Fibroblast of skin of right quadriceps (primary cell): ENCODE data around the gene RAB30.
A peak's percentile ranks its signal among the peaks of the same experiment; 100 is the strongest.

Source experiments
- DNase-seq: peaks from one replicate; pipeline ENCODE4 v3.0.0-alpha.2; 2013

Gene RAB30

DNA sequence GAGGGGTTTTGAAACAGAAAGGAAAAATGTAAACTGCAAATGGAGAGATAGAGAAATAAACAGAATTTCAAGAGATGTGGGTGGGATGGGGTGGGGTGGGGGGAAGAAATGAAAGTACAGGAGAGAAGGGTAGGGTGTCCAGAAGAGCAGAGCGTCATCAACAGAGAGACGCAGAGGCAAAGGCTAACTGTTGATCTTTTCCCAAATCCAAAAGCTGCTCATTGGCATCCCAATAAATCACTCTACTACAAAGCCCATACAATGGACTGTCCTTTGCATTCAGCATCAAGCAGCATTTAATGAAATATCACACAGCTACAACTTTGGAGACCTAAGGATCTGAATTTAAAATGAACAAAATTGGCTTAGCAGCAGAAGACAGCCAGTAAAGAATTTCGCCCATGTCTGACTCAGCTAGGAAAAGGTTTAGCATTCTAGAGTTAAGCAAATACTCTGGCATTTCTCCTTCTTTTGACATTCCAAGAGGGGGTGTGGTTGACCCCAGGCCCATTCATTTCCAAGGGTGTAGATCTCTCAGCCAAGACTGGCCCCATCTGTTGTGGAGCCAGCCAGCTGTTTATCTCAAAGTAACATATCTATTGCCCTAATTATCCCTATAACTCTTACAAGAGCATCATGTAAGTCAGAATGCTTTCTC is 1.5 kb downstream of the RAB30 start:
- peak; percentile 76 for DNase-seq

- DNase-seq = no peak
These were observed 2.2 kb downstream of the RAB30 start for GRCh38 chr11:83069441-83070043.

DNA sequence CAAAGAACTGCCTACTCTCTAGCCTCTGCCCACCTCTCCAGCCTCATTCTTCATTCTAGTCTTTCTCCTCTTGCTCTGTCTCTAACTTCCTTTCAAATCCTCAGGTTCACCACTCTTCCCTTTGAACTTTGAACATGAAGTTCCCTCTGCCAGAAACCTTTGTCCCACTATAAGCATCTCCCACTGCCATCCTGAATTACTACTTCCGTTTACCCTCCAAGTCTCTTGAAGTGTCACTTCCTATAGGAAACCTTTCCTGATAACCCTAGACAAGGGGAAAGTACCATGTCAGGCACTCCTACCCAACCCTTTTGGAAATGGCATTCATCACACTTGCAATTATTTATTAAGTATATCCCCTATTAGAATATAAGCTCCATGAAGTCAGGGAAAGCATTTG is 3.1 kb downstream of the RAB30 start:
- DNase-seq = no peak

DNA sequence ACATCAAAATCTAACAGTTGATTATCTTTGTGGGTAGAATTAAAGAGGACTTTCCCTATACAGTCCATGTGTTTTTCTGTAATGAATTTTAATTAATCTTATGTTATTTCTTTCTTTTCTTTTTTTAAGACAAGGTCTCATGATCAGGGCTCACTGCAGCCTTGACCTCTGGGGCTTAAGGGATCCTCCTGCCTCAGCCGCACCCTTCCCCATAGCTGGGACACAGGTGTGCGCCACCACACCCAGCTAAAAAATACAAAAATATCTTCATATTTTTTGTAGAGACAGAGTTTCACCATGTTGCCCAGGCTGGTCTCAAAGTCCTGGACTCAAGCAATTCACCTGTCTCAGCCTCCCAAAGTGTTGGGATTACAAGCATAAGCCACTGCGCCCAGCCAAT is 7.7 kb downstream of the RAB30 start:
- no peak for DNase-seq

GRCh38 chr11:83063073-83063754 is 8.5 kb downstream of the RAB30 start:
- DNase-seq = peak; percentile 74

- DNase-seq = no peak
These were observed 9.8 kb downstream of the RAB30 start for GRCh38 chr11:83061883-83062282.

DNA sequence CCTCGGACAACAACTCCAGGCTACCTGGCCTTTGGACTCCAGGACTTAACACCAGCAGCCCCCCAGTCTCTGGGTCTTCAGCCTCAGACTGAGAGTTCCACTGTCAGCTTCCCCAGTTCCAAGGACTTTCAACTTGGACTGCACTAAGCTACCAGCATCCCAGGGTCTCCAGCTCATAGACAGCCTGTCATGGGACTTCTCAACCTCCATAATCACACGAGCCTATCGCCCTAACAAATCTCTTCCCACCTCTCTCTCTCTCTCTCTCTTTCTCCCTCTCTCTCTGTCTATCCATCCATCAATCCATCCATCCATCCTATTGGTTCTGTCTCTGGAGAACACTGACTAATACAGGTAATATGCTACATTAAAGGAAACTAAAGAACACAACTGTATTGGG is 10.7 kb downstream of the RAB30 start:
- DNase-seq = no peak

DNA sequence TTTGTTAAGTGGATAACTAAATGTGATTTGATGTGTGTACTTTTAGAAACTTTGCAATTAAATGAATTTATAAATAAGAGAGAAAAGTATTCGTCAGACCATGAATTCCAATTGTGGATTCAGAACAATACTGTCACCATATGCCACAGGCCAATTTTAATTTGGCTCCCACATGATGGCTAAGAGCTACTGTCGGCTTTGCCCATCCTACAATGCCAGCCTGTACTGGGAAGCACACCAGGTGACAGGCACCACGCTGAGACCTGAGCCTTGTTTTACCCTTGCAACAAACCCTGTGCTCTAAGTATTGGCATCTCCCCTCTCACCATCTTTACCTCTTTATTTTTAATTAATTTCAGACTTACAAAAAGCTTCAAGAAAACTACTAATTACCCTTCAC is 14.0 kb downstream of the RAB30 start:
- DNase-seq = no peak

- DNase-seq = no peak
These were observed 15.1 kb downstream of the RAB30 start for GRCh38 chr11:83056611-83057010.

DNA sequence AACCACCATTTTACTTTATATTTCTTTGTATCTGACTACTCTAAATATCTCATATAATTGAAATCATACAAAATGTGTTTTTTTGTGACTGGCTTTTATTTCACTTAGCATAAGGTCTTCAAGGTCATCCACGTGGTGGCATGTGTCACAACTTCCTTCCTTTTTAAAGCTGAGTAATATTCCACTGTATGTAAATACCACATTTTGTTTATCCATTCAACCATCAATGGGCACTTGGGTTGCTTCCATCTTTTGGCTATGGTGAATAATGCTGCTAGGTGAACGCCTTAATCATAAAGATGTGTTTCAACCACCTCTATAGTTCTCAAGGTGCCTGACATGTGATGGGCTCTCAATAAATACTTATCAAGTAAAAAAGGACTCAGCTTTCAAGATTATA is 15.5 kb downstream of the RAB30 start:
- no peak for DNase-seq

DNA sequence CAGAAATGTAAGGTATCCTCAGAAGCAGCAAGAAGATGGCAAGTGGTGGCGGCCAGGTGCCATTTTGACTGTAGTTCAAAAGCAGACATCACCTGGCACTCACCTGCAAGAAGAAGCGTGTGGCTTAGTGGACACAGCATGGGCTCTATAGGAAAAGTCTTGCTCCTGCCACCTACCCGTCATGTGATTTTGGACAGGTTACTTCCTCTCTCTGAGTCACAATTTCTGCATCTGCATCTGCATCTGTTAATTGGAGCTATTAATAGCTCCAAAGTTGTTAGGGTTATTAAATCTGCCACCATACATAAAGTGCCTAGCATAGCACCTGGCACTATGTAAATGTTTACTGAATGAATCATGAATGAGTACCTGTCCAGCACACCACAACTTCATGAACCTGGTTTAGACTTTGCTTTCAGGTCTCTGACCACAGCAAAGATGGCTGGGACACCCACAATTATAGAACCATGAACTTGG is 16.8 kb downstream of the RAB30 start:
- DNase-seq = no peak

- DNase-seq = no peak
These were observed 17.7 kb downstream of the RAB30 start for GRCh38 chr11:83054001-83054400.

DNA sequence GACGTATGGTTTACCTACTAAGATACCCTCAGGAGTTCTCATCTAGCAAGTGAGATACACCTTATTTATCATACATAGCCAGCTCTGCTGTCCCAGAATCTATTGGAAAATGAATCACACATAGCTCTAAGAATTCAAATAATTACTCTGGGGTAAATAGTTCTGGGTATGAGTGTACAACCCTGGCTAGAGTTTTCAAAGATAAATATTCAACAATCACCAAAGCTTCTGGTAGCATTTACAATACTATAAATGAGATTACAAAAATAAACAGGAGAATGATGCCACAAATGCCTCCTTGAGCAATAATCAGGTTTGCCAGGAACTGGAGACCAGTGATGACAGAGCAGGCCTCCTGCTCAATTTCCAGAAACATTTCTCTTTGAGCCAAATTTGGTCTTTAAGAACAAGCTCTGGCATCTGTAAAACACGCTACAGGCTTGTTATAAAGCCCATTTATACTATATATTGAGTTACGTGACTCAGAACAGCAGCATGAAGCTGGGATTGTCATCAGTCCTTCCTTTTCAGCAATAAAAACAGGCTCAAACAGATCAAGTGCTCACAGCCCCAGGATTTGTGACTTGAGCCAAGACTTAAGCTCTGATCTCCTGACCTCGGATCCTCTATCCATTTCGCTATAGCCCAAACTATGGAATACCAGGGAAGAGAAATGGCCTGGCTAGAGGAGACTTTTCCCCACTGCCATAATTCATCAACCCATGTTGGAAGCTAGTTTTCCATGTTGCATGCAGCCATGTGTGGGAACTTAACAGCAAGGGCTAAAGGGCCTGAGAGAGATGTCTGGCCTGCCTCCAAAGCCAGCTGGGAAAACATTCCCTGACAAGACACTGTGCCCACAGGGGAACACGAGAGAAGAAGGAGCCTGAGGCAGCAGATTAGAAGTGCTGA is 19.7 kb downstream of the RAB30 start:
- peak; percentile 99 for DNase-seq

GRCh38 chr11:83047515-83048225 is 24.0 kb downstream of the RAB30 start:
- DNase-seq = peak; percentile 51

DNA sequence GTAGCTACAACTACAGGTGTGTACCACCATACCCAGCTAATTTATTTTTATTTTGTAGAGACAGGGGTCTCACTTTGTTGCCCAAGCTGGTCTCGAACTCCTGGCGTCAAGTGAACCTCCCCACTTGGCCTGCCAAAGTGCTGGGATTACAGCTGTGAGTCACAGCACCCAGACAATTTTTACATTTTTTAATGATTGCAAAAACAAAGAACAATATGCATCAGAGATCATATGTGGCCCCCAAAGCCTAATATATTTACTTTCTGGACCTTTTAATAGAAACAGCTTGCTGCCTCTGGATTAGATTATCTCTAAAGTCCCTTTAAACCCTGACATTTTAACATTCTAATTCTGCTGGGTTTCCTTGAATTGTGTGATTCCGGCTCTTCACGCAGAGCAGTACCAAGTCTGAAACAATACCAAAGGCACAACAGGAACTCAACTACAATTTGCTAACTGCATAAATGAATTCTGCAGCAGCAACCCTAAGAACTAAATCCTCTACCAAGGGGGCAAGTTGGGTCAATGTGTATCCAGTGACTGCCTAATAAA is 25.0 kb downstream of the RAB30 start:
- DNase-seq = peak; percentile 57

DNA sequence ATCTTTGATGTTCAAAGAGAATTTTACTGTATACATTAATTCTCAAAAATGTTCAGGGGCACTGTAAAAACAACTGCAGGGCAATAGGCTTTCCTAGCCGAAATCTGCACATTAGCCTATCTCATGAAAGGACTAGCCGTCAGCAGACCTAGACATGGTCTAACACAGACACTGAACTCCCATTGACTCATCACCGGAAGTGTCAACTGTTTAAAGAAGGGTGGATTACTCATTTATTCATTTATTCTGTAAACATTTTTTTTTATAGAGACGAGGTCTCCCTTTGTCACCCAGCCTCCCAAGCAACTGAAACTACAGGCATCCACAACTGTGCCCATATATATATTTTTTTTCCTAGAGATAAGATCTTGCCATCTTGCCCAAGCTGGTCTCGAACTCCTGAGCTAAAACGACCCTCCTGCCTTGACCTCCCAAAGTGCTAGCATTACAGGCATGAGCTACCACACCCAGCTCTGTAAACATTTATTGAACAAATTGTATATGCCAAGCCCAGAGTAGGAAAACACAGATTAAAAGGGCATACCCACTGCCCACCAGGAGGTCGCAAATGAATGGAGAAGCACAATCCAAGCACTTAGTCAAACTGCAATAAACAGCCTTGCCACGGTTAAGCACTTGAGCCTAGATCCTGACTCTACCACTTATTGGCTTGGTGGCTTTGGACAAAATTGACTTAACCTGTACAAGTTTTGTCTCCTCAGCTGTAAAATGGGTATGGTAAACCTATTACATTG is 26.6 kb downstream of the RAB30 start:
- peak; percentile 78 for DNase-seq

GRCh38 chr11:83042964-83043711 is 28.6 kb downstream of the RAB30 start:
- DNase-seq = no peak

DNA sequence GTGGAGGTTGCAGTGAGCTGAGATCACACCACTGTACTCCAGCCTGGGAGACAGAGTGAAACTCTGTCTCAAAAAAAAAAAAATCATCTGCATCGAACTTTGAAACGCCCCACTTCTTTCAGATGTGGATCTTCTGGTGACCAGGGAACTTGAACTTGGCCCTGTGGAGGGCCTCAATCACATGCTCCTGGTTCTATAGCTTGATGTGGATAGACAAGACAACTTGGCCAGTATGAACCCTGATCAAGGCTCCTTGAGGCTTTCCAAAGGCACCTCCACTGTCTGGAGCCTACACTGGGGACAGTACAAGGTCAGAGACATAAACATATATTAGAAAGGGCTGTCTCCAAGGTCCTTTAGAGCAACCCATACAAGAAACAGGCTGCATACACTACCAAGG is 30.6 kb downstream of the RAB30 start:
- DNase-seq = no peak

- no peak for DNase-seq
These were observed 32.1 kb downstream of the RAB30 start for GRCh38 chr11:83039566-83039965.

DNA sequence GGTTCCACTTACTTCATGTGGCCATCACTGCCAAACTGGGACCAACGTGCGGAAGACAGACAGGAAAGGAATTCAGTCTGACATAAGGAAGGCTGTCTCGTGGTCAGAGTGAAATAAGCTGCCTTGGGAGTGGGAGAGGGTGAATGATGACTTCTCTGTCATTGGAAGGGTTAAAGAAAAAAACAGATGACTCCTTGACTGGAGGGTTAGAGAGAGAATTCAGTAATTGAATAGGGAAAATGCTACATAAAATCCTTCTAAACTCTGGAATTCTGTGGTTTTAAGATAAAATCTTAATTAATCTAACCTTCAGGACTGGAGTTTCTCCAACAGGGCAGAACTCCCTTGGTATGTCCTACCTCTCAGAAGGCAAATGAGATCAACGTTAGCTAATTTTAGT is 33.8 kb downstream of the RAB30 start:
- DNase-seq = peak; percentile 84

DNA sequence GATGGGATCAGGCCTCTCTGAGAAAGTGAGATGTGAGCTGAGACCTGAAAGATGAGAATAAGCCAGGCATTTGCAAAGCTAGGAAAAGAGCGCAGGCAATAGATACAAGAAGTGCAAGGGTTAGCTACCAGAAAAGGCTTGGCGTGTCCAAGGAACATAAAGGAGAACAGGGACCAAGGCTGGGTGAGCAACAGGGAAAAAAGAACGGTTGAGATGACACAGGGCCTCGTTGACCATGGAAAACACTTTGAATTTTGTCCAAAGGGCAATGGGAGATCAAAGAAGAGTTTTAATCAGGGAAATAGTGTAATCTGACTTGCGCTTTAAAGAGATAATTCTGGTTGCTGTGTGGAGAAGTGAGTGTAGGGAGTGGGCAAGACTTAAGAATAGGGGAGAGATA is 35.0 kb downstream of the RAB30 start:
- DNase-seq = no peak
